SKM-1 treated with dmso at 0.1 percent for 144 hours (cell line): Measurements from ENCODE around the gene LRRC75A.
"Not testable (repeated sequence)": the region's sequence is repeated elsewhere in the genome, so short reads cannot be mapped to it uniquely, and the experiment has no call there.

Source experiments
- DNase-seq: peaks from one replicate; lab custom pipeline; 2025; ENCODE audit not compliant: unreplicated experiment; lab: John Stamatoyannopoulos, UW

Gene LRRC75A

GRCh38 chr17:16455997-16456741 lies 35.8 kb downstream of the LRRC75A start:
- no peak for DNase-seq

- DNase-seq = no peak
These were observed 38.5 kb downstream of the LRRC75A start for GRCh38 chr17:16453493-16453851.

- not testable (repeated sequence) for DNase-seq
These were observed 39.7 kb downstream of the LRRC75A start for GRCh38 chr17:16452268-16452667.

GRCh38 chr17:16450028-16450427 lies 42.0 kb downstream of the LRRC75A start:
- DNase-seq = no peak

- DNase-seq = no peak
These were observed 42.8 kb downstream of the LRRC75A start for GRCh38 chr17:16449121-16449570.

GRCh38 chr17:16448490-16448889 lies 43.5 kb downstream of the LRRC75A start:
- no peak for DNase-seq

- no peak for DNase-seq
These were observed 44.3 kb downstream of the LRRC75A start for GRCh38 chr17:16447676-16448075.

GRCh38 chr17:16446338-16446983 lies 45.5 kb downstream of the LRRC75A start:
- DNase-seq = no peak

- no peak for DNase-seq
These were observed 47.6 kb downstream of the LRRC75A start for GRCh38 chr17:16444258-16444886.

GRCh38 chr17:16443511-16444257 lies 48.3 kb downstream of the LRRC75A start:
- no peak for DNase-seq

- peak; percentile 62 for DNase-seq
These were observed 49.1 kb downstream of the LRRC75A start for GRCh38 chr17:16442594-16443510.

- DNase-seq = peak; percentile 84
These were observed 49.9 kb downstream of the LRRC75A start for GRCh38 chr17:16442141-16442540.

- no peak for DNase-seq
These were observed 50.9 kb downstream of the LRRC75A start for GRCh38 chr17:16440901-16441629.

GRCh38 chr17:16440354-16440753 lies 51.6 kb downstream of the LRRC75A start:
- DNase-seq = not testable (repeated sequence)

- DNase-seq = peak; percentile 58
These were observed 52.1 kb downstream of the LRRC75A start for GRCh38 chr17:16439811-16440351.

- no peak for DNase-seq
These were observed 52.6 kb downstream of the LRRC75A start for GRCh38 chr17:16439303-16439791.

GRCh38 chr17:16438557-16439302 lies 53.3 kb downstream of the LRRC75A start:
- peak; percentile 100 for DNase-seq

- DNase-seq = no peak
These were observed 53.8 kb downstream of the LRRC75A start for GRCh38 chr17:16438173-16438556.

- no peak for DNase-seq
These were observed 54.9 kb downstream of the LRRC75A start for GRCh38 chr17:16437083-16437482.
